Measurements from ENCODE around the gene HYDIN.

HYDIN gene

DNA sequence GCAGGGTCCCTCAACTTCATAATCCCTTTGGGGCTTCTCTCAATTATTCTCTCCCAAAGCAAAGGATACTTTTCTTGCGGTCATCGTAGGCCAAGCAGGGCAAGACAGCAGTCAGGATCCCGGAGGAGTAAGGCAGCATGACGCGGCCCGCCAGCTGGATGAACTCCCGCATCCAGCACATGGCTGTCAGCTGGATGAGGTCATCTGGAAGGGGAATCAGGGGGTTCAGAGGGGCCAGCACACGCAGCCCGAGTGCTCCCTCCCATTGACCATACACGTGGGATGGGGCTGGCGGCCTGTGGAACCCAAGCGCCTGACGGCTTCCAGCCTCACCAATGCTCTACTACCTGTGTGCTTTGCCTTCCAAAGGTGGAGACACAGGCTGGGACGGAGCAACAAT, 448.7 kb downstream of the HYDIN start:
- WGBS (ENCODE audit: insufficient coverage): over 99% methylated on average over 14 of the region's 14 CpGs
- no peak for DNase-seq
- Histone ChIP-seq H3K4me3 (ENCODE audit: control insufficient read depth in 1 of 7, extremely low read depth in 1 of 7, insufficient read depth in 4 of 7, low read depth in 2 of 7, low read length in 6 of 7) (no peak overlapping the region), H3K36me3 (ENCODE audit: control insufficient read depth in 4 of 4, insufficient read depth in 4 of 4, low read length in 3 of 4) (peaks cover 18 to 95% (median 80%) of the 10 kb centered on the region in 4 experiments), H3K27me3 (replicated peaks in 2 of 5; ENCODE audit: control insufficient read depth in 4 of 5, insufficient read depth in 5 of 5, low read length in 4 of 5) (no peaks in the 10 kb centered on the region), H3K4me1 (ENCODE audit: control extremely low read depth in 1 of 4, control insufficient read depth in 4 of 4, insufficient read depth in 4 of 4, low read length in 3 of 4) (peaks cover 0 to 6% (median 2%) of the 10 kb centered on the region in 4 experiments), H3K27ac (ENCODE audit: insufficient read depth in 1 of 2, low read depth in 1 of 2, low read length in 2 of 2, poor library complexity in 1 of 2, severe bottlenecking in 2 of 2) (no peak overlapping the region), H3K9me3 (ENCODE audit: control extremely low read depth in 1 of 5, control insufficient read depth in 4 of 5, insufficient read depth in 2 of 5, low read depth in 1 of 5, low read length in 4 of 5) (peaks cover 0 to 12% (median 10%) of the 10 kb centered on the region in 5 experiments)
- ChIA-PET POLR2A (no interaction called here), CTCF (interaction anchor here (0.6 to 4.7 kb wide), 2 partner anchors 11 to 261 kb away, joined by 3 to 20 read pairs; no protein-coding TSS in a partner anchor)

DNA sequence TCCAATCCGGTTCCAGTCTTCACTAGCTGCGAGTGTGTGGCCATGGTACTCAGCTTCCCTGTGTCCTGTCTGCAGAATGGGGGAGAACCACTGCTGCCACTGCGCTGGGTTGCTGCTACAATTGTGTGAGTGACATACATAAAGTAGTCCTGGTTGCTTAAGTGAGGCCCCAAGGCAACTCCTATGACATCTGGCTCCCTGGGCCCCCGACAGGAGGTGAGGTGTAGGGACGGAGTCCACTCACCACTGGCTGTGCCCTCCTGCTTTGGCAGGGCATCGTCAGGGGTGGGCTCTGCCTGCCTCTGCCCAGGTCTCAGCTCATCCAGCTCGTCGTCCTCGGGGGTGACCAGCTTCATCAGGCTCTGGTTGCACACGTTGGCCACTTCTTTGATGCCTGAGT, 450.0 kb downstream of the HYDIN start:
- H3K36me3 ChIP-seq (ENCODE audit: control insufficient read depth in 4 of 4, insufficient read depth in 4 of 4, low read length in 3 of 4): peaks cover 18 to 88% (median 71%) of the 10 kb centered on the region in 4 experiments
- CTCF ChIA-PET: interaction anchor here (4.7 kb wide), 1 partner anchor 10 kb away, joined by 20 read pairs; no protein-coding TSS in a partner anchor
- 97% methylated on average over 7 of the region's 10 CpGs for WGBS (ENCODE audit: insufficient coverage)
- H3K27ac ChIP-seq (ENCODE audit: insufficient read depth in 1 of 2, low read depth in 1 of 2, low read length in 2 of 2, poor library complexity in 1 of 2, severe bottlenecking in 2 of 2): no peak overlapping the region
- DNase-seq: no peak
- H3K27me3 ChIP-seq (replicated peaks in 2 of 5; ENCODE audit: control insufficient read depth in 4 of 5, insufficient read depth in 5 of 5, low read length in 4 of 5): no peaks in the 10 kb centered on the region
- no peak overlapping the region for H3K4me3 ChIP-seq (ENCODE audit: control insufficient read depth in 1 of 7, extremely low read depth in 1 of 7, insufficient read depth in 4 of 7, low read depth in 2 of 7, low read length in 6 of 7)
- H3K4me1 ChIP-seq (ENCODE audit: control extremely low read depth in 1 of 4, control insufficient read depth in 4 of 4, insufficient read depth in 4 of 4, low read length in 3 of 4): peaks cover 0 to 6% (median 2%) of the 10 kb centered on the region in 4 experiments
- POLR2A ChIA-PET: no interaction called here
- H3K9me3 ChIP-seq (ENCODE audit: control extremely low read depth in 1 of 5, control insufficient read depth in 4 of 5, insufficient read depth in 2 of 5, low read depth in 1 of 5, low read length in 4 of 5): peaks cover 0 to 12% (median 10%) of the 10 kb centered on the region in 5 experiments

DNA sequence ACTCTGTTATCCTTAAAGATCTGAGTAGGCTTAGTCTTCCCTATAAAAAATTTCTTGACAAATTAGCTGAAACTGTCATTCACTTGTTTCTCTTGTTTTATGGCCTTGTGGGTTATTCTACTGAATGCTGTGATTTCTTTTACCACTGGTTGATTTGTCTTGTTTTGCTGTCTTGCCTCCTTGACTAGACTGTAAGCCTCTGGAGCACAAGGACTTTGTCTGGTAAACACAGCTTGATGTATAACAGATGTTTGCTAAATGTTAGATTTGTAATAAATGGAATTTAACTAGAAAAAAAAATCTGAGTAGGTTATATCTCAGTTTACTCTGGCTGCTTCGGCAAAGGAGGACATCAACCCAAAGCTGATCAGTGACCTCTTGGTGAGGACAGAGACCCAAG, 451.2 kb downstream of the HYDIN start:
- 100% methylated on average over 1 of the region's 1 CpG for WGBS (ENCODE audit: insufficient coverage)
- H3K4me3 ChIP-seq (ENCODE audit: control insufficient read depth in 1 of 7, extremely low read depth in 1 of 7, insufficient read depth in 4 of 7, low read depth in 2 of 7, low read length in 6 of 7): no peak overlapping the region
- peaks cover 0 to 6% (median 2%) of the 10 kb centered on the region in 4 experiments for H3K4me1 ChIP-seq (ENCODE audit: control extremely low read depth in 1 of 4, control insufficient read depth in 4 of 4, insufficient read depth in 4 of 4, low read length in 3 of 4)
- H3K27me3 ChIP-seq (replicated peaks in 2 of 5; ENCODE audit: control insufficient read depth in 4 of 5, insufficient read depth in 5 of 5, low read length in 4 of 5): no peaks in the 10 kb centered on the region
- peaks cover 18 to 77% (median 62%) of the 10 kb centered on the region in 4 experiments for H3K36me3 ChIP-seq (ENCODE audit: control insufficient read depth in 4 of 4, insufficient read depth in 4 of 4, low read length in 3 of 4)
- DNase-seq: no peak
- ChIA-PET POLR2A (no interaction called here), CTCF (interaction anchor here (0.8 to 4.7 kb wide), 3 partner anchors 8 to 19 kb away, joined by 3 to 20 read pairs (median 3); no protein-coding TSS in a partner anchor)
- no peak overlapping the region for H3K27ac ChIP-seq (ENCODE audit: insufficient read depth in 1 of 2, low read depth in 1 of 2, low read length in 2 of 2, poor library complexity in 1 of 2, severe bottlenecking in 2 of 2)
- peaks cover 0 to 12% (median 10%) of the 10 kb centered on the region in 5 experiments for H3K9me3 ChIP-seq (ENCODE audit: control extremely low read depth in 1 of 5, control insufficient read depth in 4 of 5, insufficient read depth in 2 of 5, low read depth in 1 of 5, low read length in 4 of 5)

DNA sequence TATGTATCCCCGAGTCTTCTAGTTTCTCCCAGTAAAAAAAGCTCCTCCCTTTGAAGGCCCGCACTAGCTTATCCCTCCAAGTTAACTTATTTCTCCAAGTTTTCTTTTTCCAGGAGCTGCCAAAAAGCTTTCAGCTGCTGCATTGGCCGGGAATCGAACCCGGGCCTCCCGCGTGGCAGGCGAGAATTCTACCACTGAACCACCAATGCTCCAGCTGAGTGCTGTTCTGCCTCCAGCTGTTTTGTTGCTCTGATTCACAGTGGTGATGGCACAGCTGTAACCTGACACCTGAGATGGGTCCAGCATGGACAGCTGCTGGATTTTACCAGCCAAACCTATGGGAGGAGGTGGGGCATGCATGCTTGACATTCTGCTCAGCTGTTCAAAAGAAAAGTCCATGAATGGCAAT, 451.6 kb downstream of the HYDIN start:
- 97% methylated on average over 8 of the region's 8 CpGs for WGBS (ENCODE audit: insufficient coverage)
- POLR2A ChIA-PET: interaction anchor here (0.6 kb wide), 1 partner anchor 388 kb away, joined by 3 read pairs; no protein-coding TSS in a partner anchor
- CTCF ChIA-PET: interaction anchor here (0.8 to 1.5 kb wide), 2 partner anchors 14 to 19 kb away, joined by 3 read pairs; no protein-coding TSS in a partner anchor
- no peak overlapping the region for H3K27ac ChIP-seq (ENCODE audit: insufficient read depth in 1 of 2, low read depth in 1 of 2, low read length in 2 of 2, poor library complexity in 1 of 2, severe bottlenecking in 2 of 2)
- peak in 1 of 3 donors; percentile 4 for DNase-seq
- H3K4me1 ChIP-seq (ENCODE audit: control extremely low read depth in 1 of 4, control insufficient read depth in 4 of 4, insufficient read depth in 4 of 4, low read length in 3 of 4): peaks cover 0 to 6% (median 2%) of the 10 kb centered on the region in 4 experiments
- H3K27me3 ChIP-seq (replicated peaks in 2 of 5; ENCODE audit: control insufficient read depth in 4 of 5, insufficient read depth in 5 of 5, low read length in 4 of 5): no peaks in the 10 kb centered on the region
- no peak overlapping the region for H3K4me3 ChIP-seq (ENCODE audit: control insufficient read depth in 1 of 7, extremely low read depth in 1 of 7, insufficient read depth in 4 of 7, low read depth in 2 of 7, low read length in 6 of 7)
- peaks cover 0 to 12% (median 10%) of the 10 kb centered on the region in 5 experiments for H3K9me3 ChIP-seq (ENCODE audit: control extremely low read depth in 1 of 5, control insufficient read depth in 4 of 5, insufficient read depth in 2 of 5, low read depth in 1 of 5, low read length in 4 of 5)
- peaks cover 16 to 76% (median 61%) of the 10 kb centered on the region in 4 experiments for H3K36me3 ChIP-seq (ENCODE audit: control insufficient read depth in 4 of 4, insufficient read depth in 4 of 4, low read length in 3 of 4)

DNA sequence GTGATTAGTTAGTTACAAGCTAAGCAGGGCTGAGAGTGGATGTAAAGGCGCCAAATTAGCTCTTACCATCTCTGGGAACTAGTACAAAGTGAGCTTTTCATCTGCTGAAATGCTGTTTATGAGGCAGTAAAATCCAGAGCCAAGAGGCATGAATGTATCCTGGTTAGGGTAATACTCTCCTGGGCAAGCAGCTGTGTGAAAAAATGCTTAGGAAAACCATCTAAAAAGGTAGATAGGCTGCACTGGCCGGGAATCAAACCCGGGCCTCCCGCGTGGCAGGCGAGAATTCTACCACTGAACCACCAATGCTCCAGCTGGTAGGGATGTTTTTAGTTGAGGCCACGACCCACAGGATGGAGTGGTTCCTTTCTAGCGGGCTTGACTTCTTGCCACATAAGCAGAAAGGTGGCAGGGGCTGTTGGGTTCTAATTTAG, 452.5 kb downstream of the HYDIN start:
- Histone ChIP-seq H3K27me3 (replicated peaks in 2 of 5; ENCODE audit: control insufficient read depth in 4 of 5, insufficient read depth in 5 of 5, low read length in 4 of 5) (no peaks in the 10 kb centered on the region), H3K36me3 (ENCODE audit: control insufficient read depth in 4 of 4, insufficient read depth in 4 of 4, low read length in 3 of 4) (peaks cover 16 to 75% (median 59%) of the 10 kb centered on the region in 4 experiments), H3K9me3 (ENCODE audit: control extremely low read depth in 1 of 5, control insufficient read depth in 4 of 5, insufficient read depth in 2 of 5, low read depth in 1 of 5, low read length in 4 of 5) (peaks cover 0 to 12% (median 8%) of the 10 kb centered on the region in 5 experiments), H3K4me1 (ENCODE audit: control extremely low read depth in 1 of 4, control insufficient read depth in 4 of 4, insufficient read depth in 4 of 4, low read length in 3 of 4) (peaks cover 0 to 1% (median 0%) of the 10 kb centered on the region in 4 experiments), H3K27ac (ENCODE audit: insufficient read depth in 1 of 2, low read depth in 1 of 2, low read length in 2 of 2, poor library complexity in 1 of 2, severe bottlenecking in 2 of 2) (no peak overlapping the region), H3K4me3 (ENCODE audit: control insufficient read depth in 1 of 7, extremely low read depth in 1 of 7, insufficient read depth in 4 of 7, low read depth in 2 of 7, low read length in 6 of 7) (no peak overlapping the region)
- CTCF ChIA-PET: interaction anchor here (1.5 kb wide), 1 partner anchor 15 kb away, joined by 3 read pairs; no protein-coding TSS in a partner anchor
- no peak for DNase-seq
- POLR2A ChIA-PET: no interaction called here
- 100% methylated on average over 6 of the region's 8 CpGs for WGBS (ENCODE audit: insufficient coverage)

DNA sequence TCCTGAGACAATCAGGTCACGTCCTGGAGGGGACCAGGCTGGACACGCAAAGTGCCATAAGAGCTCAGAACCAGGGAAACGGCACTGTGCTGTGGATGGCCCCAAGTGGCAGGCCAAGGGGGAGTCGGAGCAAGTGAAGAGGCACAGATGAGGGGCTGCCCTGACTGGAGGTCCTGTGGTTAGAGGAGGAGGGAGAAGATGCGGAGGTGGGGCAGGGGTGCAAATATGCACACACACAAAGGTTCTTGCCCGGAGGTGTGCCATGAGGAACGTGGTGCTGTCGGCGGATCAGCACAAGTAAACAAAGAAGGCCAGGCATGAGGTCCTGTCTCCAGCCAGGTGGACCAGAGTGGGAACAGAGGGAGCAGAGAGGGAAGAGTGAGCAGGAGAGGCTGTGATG, 453.0 kb downstream of the HYDIN start:
- H3K9me3 ChIP-seq (ENCODE audit: control extremely low read depth in 1 of 5, control insufficient read depth in 4 of 5, insufficient read depth in 2 of 5, low read depth in 1 of 5, low read length in 4 of 5): peaks cover 0 to 12% (median 8%) of the 10 kb centered on the region in 5 experiments
- H3K4me1 ChIP-seq (ENCODE audit: control extremely low read depth in 1 of 4, control insufficient read depth in 4 of 4, insufficient read depth in 4 of 4, low read length in 3 of 4): no peaks in the 10 kb centered on the region
- ChIA-PET CTCF (no interaction called here), POLR2A (no interaction called here)
- DNase-seq: no peak
- H3K27ac ChIP-seq (ENCODE audit: insufficient read depth in 1 of 2, low read depth in 1 of 2, low read length in 2 of 2, poor library complexity in 1 of 2, severe bottlenecking in 2 of 2): no peak overlapping the region
- no peak overlapping the region for H3K4me3 ChIP-seq (ENCODE audit: control insufficient read depth in 1 of 7, extremely low read depth in 1 of 7, insufficient read depth in 4 of 7, low read depth in 2 of 7, low read length in 6 of 7)
- no peaks in the 10 kb centered on the region for H3K27me3 ChIP-seq (replicated peaks in 2 of 5; ENCODE audit: control insufficient read depth in 4 of 5, insufficient read depth in 5 of 5, low read length in 4 of 5)
- peaks cover 11 to 73% (median 58%) of the 10 kb centered on the region in 4 experiments for H3K36me3 ChIP-seq (ENCODE audit: control insufficient read depth in 4 of 4, insufficient read depth in 4 of 4, low read length in 3 of 4)
- 98% methylated on average over 9 of the region's 9 CpGs for WGBS (ENCODE audit: insufficient coverage)

DNA sequence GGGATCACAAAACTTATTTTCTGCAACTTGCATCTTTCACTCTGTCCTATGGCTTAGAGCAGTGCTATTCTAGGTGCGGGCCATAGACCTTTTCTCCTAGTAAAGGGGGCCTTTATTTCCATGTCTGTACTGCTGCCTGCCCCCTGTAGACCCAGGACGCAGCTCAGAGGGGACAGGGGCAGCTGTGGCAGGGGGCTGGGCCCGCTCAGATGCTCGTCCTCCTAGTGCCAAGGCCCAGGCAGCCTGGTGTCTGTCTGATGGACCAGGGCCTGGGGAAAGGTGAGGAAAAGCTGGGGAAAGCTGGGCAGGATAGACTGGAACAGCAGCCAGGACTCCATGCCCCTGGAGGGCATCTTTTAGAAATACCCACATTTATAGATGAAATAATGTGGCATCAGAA, 455.1 kb downstream of the HYDIN start:
- Histone ChIP-seq H3K36me3 (ENCODE audit: control insufficient read depth in 4 of 4, insufficient read depth in 4 of 4, low read length in 3 of 4) (peaks cover 0 to 65% (median 46%) of the 10 kb centered on the region in 4 experiments), H3K27me3 (replicated peaks in 2 of 5; ENCODE audit: control insufficient read depth in 4 of 5, insufficient read depth in 5 of 5, low read length in 4 of 5) (no peaks in the 10 kb centered on the region), H3K27ac (ENCODE audit: insufficient read depth in 1 of 2, low read depth in 1 of 2, low read length in 2 of 2, poor library complexity in 1 of 2, severe bottlenecking in 2 of 2) (no peak overlapping the region), H3K4me1 (ENCODE audit: control extremely low read depth in 1 of 4, control insufficient read depth in 4 of 4, insufficient read depth in 4 of 4, low read length in 3 of 4) (peaks cover 0 to 4% (median 0%) of the 10 kb centered on the region in 4 experiments), H3K4me3 (ENCODE audit: control insufficient read depth in 1 of 7, extremely low read depth in 1 of 7, insufficient read depth in 4 of 7, low read depth in 2 of 7, low read length in 6 of 7) (no peak overlapping the region), H3K9me3 (ENCODE audit: control extremely low read depth in 1 of 5, control insufficient read depth in 4 of 5, insufficient read depth in 2 of 5, low read depth in 1 of 5, low read length in 4 of 5) (no peaks in the 10 kb centered on the region)
- no peak for DNase-seq
- ChIA-PET CTCF (interaction anchor here (0.7 to 1.7 kb wide), 4 partner anchors 9 to 96 kb away, joined by 3 to 6 read pairs (median 3); no protein-coding TSS in a partner anchor), POLR2A (no interaction called here)
- 96% methylated on average over 2 of the region's 4 CpGs for WGBS (ENCODE audit: insufficient coverage)

Data from common myeloid progenitor, CD34-positive (primary cell).